Peyer's patch (tissue), 4 donors: ENCODE results near the gene SLC28A3.

Experiments
- CTCF ChIP-seq, 6 experiments: fragments of 450-650 bp in 4 of 6; fragments of 200-600 bp in 2 of 6; sonication (generic) in 1 of 6; IDR thresholded peaks; one replicate each; pipeline ENCODE4 v1.5.1; 2017 to 2019; ENCODE audit warnings: antibody characterized with exemption in 6 of 6, mild to moderate bottlenecking in 3 of 6, moderate library complexity in 1 of 6
- POLR2A ChIP-seq, 2 donors: fragments of 450-650 bp; IDR thresholded peaks; one replicate each; pipeline ENCODE4 v1.5.1; 2017; ENCODE audit warnings: antibody characterized with exemption in 2 of 2, mild to moderate bottlenecking in 2 of 2, moderate library complexity in 2 of 2

GRCh38 chr9:84385386-84386040 is 45.0 kb upstream of the SLC28A3 start:
- TF ChIP-seq CTCF (IDR thresholded peaks at IDR 0.05) (no peak), POLR2A (IDR thresholded peaks at IDR 0.05) (no peak)
